ENCODE measurements around the gene DRD1.
A peak's percentile ranks its signal among the peaks of the same experiment; 100 is the strongest.

Gene DRD1

GRCh38 chr5:175467983-175468690 is 24.2 kb upstream of the DRD1 start:
- no peak overlapping the region for H3K4me3 ChIP-seq (replicated peaks; ENCODE audit: low read depth, low read length)
- TF ChIP-seq CTCF (IDR thresholded peaks at IDR 0.05; ENCODE audit: insufficient read depth, low read length, poor library complexity, severe bottlenecking) = no peak
- H3K27me3 ChIP-seq (replicated peaks; ENCODE audit: control insufficient read depth, insufficient read depth, low read length) = peaks cover under 1% of the 10 kb centered on the region; the same call in 1 of the 2 replicates
- no peaks in the 10 kb centered on the region for H3K36me3 ChIP-seq (ENCODE audit: control insufficient read depth, insufficient read depth, low read length)
- DNase-seq (ENCODE audit: extremely low read depth, insufficient read length) = no peak

- no peak for DNase-seq (ENCODE audit: extremely low read depth, insufficient read length)
- no peak overlapping the region for H3K4me3 ChIP-seq (replicated peaks; ENCODE audit: low read depth, low read length)
- H3K27me3 ChIP-seq (replicated peaks; ENCODE audit: control insufficient read depth, insufficient read depth, low read length) = no peaks in the 10 kb centered on the region
- TF ChIP-seq CTCF (IDR thresholded peaks at IDR 0.05; ENCODE audit: insufficient read depth, low read length, poor library complexity, severe bottlenecking) = no peak
- H3K36me3 ChIP-seq (ENCODE audit: control insufficient read depth, insufficient read depth, low read length) = no peaks in the 10 kb centered on the region
Observed at GRCh38 chr5:175466700-175467318, 22.8 kb upstream of the DRD1 start.

- Histone ChIP-seq H3K4me3 (replicated peaks; ENCODE audit: low read depth, low read length) (no peak overlapping the region), H3K36me3 (ENCODE audit: control insufficient read depth, insufficient read depth, low read length) (no peaks in the 10 kb centered on the region), H3K27me3 (replicated peaks; ENCODE audit: control insufficient read depth, insufficient read depth, low read length) (no peaks in the 10 kb centered on the region; the same call in 1 of the 2 replicates)
- no peak for DNase-seq (ENCODE audit: extremely low read depth, insufficient read length)
- no peak for TF ChIP-seq CTCF (IDR thresholded peaks at IDR 0.05; ENCODE audit: insufficient read depth, low read length, poor library complexity, severe bottlenecking)
Observed at GRCh38 chr5:175465282-175465681, 21.3 kb upstream of the DRD1 start.

DNA sequence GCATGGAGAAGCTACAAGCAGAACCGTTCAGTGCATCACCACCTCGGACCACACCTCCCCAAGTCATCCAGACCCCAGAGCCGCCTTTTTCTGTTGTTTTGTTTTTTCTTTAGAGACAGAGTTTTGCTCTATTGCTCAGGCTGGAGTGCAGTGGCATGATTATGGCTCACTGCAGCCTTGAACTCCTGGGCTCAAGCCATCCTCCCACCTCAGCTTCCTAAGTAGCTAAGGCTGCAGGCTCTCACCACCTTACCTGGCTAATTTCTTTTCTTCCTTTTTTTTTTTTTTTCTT is 20.9 kb upstream of the DRD1 start:
- DNase-seq (ENCODE audit: extremely low read depth, insufficient read length) = no peak
- H3K27me3 ChIP-seq (replicated peaks; ENCODE audit: control insufficient read depth, insufficient read depth, low read length) = no peaks in the 10 kb centered on the region; the same call in 1 of the 2 replicates
- TF ChIP-seq CTCF (IDR thresholded peaks at IDR 0.05; ENCODE audit: insufficient read depth, low read length, poor library complexity, severe bottlenecking) = no peak
- H3K4me3 ChIP-seq (replicated peaks; ENCODE audit: low read depth, low read length) = no peak overlapping the region
- H3K36me3 ChIP-seq (ENCODE audit: control insufficient read depth, insufficient read depth, low read length) = no peaks in the 10 kb centered on the region

- Histone ChIP-seq H3K4me3 (replicated peaks; ENCODE audit: low read depth, low read length) (no peak overlapping the region), H3K27me3 (replicated peaks; ENCODE audit: control insufficient read depth, insufficient read depth, low read length) (no peaks in the 10 kb centered on the region; the same call in 1 of the 2 replicates), H3K36me3 (ENCODE audit: control insufficient read depth, insufficient read depth, low read length) (no peaks in the 10 kb centered on the region)
- DNase-seq (ENCODE audit: extremely low read depth, insufficient read length) = no peak
- peak; percentile 81 for TF ChIP-seq CTCF (IDR thresholded peaks at IDR 0.05; ENCODE audit: insufficient read depth, low read length, poor library complexity, severe bottlenecking)
Observed at GRCh38 chr5:175464074-175464941, 20.3 kb upstream of the DRD1 start.
